ENCODE measurements around the gene TBC1D16. TPM values are rescaled to one million over a fixed set of nuclear protein-coding genes. Genes with fewer than 3 reads are reported as not detected.

TBC1D16 gene
- total RNA-seq, 4 donors from 2014 or later: 9.1 to 28.0 (median 22.3) TPM

DNA sequence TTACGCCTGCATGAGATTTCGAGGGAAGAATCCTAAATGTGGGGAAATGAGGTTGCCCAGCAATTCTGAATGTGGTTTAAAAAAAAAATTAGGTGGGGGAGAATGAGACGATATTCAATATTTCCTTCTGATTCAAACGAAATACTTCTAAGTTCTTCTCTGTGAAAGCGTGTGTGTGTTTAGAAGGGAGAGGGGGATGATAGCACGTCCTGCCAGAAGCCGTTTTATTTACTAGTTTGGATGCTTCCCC, 47.8 kb downstream of the TBC1D16 start:
- H3K4me3 ChIP-seq (ENCODE audit: low read depth, poor library complexity, severe bottlenecking): no peak overlapping the region
- 52 to 56% methylated on average over 7 of the region's 7 CpGs for WGBS, 2 donors
- TF ChIP-seq, protein P1, sequence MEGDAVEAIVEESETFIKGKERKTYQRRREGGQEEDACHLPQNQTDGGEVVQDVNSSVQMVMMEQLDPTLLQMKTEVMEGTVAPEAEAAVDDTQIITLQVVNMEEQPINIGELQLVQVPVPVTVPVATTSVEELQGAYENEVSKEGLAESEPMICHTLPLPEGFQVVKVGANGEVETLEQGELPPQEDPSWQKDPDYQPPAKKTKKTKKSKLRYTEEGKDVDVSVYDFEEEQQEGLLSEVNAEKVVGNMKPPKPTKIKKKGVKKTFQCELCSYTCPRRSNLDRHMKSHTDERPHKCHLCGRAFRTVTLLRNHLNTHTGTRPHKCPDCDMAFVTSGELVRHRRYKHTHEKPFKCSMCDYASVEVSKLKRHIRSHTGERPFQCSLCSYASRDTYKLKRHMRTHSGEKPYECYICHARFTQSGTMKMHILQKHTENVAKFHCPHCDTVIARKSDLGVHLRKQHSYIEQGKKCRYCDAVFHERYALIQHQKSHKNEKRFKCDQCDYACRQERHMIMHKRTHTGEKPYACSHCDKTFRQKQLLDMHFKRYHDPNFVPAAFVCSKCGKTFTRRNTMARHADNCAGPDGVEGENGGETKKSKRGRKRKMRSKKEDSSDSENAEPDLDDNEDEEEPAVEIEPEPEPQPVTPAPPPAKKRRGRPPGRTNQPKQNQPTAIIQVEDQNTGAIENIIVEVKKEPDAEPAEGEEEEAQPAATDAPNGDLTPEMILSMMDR (IDR thresholded peaks at IDR 0.05): no peak
- no peak for TF ChIP-seq POLR2A (IDR thresholded peaks at IDR 0.05)
- no peak for DNase-seq (ENCODE audit: low spot score in 2 of 2)
- intact Hi-C loops (cut with DNase I; ENCODE audit: low total_unique reads): no loop called here

GRCh38 chr17:79987187-79987934, 48.3 kb downstream of the TBC1D16 start:
- H3K4me3 ChIP-seq (ENCODE audit: low read depth, poor library complexity, severe bottlenecking): no peak overlapping the region
- no peak for DNase-seq (ENCODE audit: low spot score in 2 of 2)
- TF ChIP-seq POLR2A (IDR thresholded peaks at IDR 0.05): no peak
- TF ChIP-seq, protein P1 (IDR thresholded peaks at IDR 0.05): no peak
- 81 to 85% methylated on average over 18 of the region's 18 CpGs for WGBS, 2 donors
- intact Hi-C loops (cut with DNase I; ENCODE audit: low total_unique reads): no loop called here

DNA sequence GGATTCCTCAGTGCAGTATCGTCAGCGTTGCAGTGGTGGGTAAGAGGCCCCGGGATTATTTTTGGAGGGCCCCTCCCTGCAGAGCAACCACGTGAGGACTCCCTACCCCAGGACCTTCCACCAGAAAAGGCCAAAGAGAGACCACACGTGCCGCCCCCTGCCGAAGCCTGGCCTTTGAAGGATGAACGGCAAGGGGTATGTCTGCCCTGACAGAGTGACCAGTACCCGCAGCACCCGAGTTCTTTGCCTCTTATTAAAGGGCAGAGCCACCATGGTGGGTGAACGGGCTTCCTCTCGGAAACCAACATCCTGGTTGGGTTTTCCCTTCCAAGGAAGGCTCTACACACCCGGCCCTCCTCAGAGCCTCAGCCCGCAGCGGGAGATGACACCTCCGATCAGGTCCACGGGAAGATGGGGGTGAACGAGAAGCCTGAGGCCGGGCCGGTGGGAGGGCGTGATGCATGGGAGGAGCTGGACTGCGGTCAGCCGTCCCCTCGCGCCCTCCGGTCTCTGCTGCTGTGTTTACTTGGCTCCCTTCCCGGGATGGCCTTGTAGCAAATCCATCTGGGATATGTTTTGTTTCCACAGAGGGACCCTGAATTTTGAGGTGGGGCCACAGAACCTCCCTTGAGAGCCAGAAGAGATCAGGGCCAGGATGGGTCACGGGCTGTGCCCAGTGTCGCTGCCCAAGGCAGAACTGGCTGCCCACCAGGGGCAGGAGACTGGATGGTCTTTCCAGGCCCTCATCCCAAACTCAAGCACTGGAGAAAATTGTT, 49.1 kb downstream of the TBC1D16 start:
- DNase-seq (ENCODE audit: low spot score in 2 of 2): no peak
- 81 to 86% methylated on average over 26 to 29 of the region's 29 CpGs for WGBS, 2 donors
- no peak overlapping the region for H3K4me3 ChIP-seq (ENCODE audit: low read depth, poor library complexity, severe bottlenecking)
- intact Hi-C loops (cut with DNase I; ENCODE audit: low total_unique reads): no loop called here
- TF ChIP-seq, protein P1 (IDR thresholded peaks at IDR 0.05): no peak
- TF ChIP-seq POLR2A (IDR thresholded peaks at IDR 0.05): no peak

DNA sequence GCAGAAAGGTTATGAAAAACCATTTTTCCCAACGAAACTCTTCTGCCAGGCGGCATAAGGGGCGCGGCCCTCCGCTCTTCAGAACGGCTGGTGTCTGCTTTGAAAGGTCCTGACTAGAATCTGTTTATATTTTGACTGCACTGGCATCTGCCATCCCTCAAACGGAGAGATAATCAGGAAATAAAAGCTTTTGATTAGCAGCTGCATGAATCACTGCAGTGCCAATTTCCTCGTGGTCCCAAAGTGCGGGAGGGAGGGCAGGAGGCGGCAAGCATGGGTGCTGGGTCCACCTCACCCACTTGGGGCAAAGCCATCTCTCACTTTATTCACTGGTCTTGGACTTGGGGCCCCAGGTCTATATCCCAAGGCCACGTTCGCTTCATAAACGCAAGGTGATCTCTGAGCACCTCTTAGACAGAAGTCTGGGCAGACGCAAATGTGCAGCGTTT, 49.7 kb downstream of the TBC1D16 start:
- DNase-seq (ENCODE audit: low spot score in 2 of 2): no peak
- intact Hi-C loops (cut with DNase I; ENCODE audit: low total_unique reads): no loop called here
- H3K4me3 ChIP-seq (ENCODE audit: low read depth, poor library complexity, severe bottlenecking): no peak overlapping the region
- 84 to 88% methylated on average over 15 of the region's 15 CpGs for WGBS, 2 donors
- TF ChIP-seq, protein P1 (IDR thresholded peaks at IDR 0.05): no peak
- TF ChIP-seq POLR2A (IDR thresholded peaks at IDR 0.05): no peak

- intact Hi-C loops (cut with DNase I; ENCODE audit: low total_unique reads): no loop called here
- no peak for TF ChIP-seq POLR2A (IDR thresholded peaks at IDR 0.05)
- TF ChIP-seq, protein P1 (IDR thresholded peaks at IDR 0.05): no peak
- H3K4me3 ChIP-seq (ENCODE audit: low read depth, poor library complexity, severe bottlenecking): no peak overlapping the region
- no peak for DNase-seq (ENCODE audit: low spot score in 2 of 2)
- WGBS, 2 donors: 94 to 95% methylated on average over 16 to 17 of the region's 17 CpGs
These were observed 50.2 kb downstream of the TBC1D16 start for GRCh38 chr17:79985361-79985942.

All from lower leg skin (tissue), 4 donors.